HG03439 (cell line): Measurements from ENCODE around the gene SMARCE1.
A peak's percentile ranks its signal among the peaks of the same experiment; 100 is the strongest.

ENCODE experiments used
- ATAC-seq: cut with Tn5 transposase; IDR thresholded peaks from one replicate; pipeline ENCODE4 v1.9.1; 2021; ENCODE audit warnings: mild to moderate bottlenecking, moderate library complexity; ENCODE audit not compliant: unreplicated experiment

The SMARCE1 gene

GRCh38 chr17:40612599-40613244 is 34.9 kb downstream of the SMARCE1 start:
- ATAC-seq = no peak

DNA sequence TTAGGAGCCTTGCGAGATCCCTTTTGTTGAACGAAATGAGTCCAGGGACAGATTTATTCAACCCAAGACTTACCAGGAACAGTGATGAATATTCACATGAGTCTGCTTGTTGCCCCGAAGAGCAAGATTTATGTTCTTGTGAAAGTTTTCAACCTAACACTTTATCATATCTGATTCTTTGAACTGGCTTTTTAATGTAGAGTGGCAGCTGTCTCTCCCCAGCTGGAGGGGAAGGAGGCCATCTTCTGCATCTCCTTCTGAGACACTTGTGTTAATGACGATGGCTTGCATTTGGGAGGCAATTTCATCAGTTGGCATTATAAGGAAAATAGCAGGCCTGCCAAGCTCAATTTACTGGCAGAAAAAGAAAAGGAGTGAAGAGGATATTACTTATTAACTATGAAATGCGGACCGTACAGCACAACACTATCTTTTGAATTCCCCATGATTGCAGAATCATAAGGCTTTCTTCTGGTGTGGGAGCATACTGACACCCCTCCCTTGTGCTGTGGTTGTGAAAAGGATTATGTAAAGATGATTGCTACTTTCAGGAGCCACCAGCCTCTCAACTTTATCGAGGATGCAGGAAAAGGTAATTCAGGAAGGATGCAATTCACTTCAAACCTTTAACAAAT is 35.7 kb downstream of the SMARCE1 start:
- no peak for ATAC-seq

DNA sequence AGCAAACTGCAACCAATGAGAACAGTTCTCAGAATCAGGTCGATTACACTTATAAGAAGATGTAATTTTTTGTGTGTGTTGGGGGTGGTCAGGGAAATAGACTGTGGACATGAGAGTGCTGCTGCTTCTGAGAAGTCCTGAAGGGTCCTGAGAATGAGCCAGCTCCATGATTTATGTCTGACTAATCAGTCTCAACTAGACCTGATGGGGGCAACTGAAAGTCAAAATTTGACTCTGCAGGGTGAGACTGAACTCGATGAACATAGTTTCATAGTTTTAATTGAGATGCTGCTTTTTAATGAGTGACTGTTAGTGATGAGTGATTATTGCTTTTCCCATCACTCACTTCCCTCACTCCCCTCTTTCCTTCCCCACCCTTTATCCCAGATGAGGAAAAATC is 37.3 kb downstream of the SMARCE1 start:
- ATAC-seq = no peak

- no peak for ATAC-seq
Measured at GRCh38 chr17:40608061-40608581, 39.5 kb downstream of the SMARCE1 start.

GRCh38 chr17:40607641-40608040 is 40.0 kb downstream of the SMARCE1 start:
- no peak for ATAC-seq

- ATAC-seq = no peak
Measured at GRCh38 chr17:40606548-40607353, 40.9 kb downstream of the SMARCE1 start.

GRCh38 chr17:40605306-40605705 is 42.3 kb downstream of the SMARCE1 start:
- ATAC-seq = no peak

DNA sequence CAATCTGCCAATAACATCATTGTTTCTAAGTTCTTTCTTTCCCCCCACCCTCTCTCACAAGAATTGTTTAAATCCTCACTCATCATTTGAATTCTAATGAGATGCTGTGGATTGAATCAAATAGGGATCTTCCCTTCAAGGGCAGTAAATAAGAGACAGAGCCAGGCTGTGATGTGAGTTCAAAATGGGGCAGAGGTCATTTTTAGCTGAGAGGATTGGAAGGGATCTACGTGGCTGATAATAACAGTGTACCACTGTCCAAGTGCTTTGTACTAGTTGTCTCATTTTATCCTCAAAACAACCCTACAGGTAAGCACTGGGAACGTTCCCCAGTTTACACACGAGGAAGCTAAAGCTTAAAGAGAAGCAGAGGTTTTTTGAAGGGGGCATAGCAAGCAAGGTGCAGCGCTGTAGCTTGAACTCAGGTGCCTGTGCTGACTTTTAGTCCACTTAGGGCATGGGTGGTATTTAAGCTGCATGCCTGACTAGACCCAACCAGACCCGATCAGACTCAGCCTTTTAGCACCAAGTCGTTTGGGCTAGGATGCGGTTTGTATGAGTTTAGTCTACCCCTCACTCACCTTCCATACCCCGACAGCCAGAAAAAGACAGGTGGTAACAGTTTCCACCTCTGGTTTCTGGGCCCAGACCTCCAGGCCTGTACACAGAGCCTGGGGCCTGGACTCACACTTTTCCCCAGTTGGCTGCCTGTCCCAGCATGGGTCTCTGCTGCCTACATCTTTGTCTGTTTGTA is 43.1 kb downstream of the SMARCE1 start:
- no peak for ATAC-seq

DNA sequence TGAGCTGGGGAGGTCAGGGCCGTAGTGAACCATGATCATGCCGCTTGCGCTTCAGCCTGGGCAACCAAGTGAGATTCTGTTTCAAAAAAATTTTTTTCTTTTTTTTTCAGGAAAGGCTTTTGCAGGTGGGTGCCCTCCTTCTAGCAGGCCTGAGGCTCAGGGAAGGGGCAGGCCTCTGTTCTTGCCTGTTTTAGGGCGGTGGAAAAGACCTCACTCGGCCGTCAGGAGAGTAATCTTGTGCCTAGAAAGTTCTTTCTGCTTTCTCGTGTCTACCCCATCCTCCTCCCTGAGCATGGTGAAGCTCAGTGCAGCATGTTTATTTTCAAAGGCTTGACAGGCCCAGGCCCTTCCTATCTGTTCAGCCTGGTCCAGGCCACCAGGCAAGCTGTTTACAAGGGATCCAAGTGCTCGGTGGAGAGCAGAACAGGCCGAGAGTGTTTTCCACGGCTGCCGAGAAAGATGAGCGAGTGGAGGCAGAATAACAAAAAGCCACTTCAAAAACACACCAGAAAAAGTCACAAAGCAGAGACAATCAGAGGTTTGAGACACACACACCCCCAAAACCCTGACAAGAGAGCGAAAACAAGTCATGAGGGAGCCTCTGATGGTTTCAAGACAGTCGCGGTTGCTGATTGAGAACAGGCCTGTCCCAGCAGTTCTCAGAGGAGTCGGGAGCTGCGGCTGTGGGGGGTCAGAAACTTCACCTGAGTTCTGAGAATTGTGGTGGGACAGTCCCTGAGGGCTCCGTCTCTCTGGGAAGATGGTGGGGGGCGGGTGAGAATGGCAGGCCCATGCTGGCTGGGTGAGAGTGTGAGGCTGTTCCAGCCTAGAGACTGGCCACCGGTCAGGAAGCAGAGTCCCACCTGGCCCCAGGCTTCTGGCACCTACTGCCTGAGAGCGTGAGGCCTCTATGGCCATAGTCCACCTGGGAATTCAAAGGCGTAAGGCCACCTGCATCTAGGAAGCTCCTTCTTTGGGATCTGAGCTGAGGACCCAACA is 44.9 kb downstream of the SMARCE1 start:
- no peak for ATAC-seq

DNA sequence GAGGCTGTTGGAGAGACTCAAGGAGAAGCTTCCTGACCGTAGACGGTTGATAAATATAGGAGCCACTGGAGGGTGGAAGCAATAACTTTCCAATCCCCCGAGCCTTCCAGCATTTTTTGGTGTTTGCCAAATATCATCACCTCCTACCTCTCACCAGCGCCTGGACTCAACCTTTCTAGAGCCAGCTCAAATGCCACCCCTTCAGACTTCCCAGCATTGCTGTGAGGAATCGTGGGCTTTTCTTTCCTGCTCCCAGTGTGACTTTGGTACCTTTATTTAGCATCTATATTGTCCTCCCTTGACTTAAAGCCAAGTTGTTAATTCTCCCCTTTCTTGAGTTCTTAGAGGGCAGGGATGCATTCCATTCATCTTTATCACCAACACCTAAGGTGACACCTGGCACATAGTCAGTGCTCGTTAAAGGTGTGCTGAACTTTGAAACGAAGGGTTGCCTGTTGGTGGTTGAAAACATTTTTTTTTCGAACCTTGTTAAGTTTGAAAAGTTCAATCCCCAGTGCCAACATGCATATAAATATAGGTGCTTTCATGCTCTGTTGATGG is 47.1 kb downstream of the SMARCE1 start:
- no peak for ATAC-seq

GRCh38 chr17:40599468-40599763 is 48.2 kb downstream of the SMARCE1 start:
- no peak for ATAC-seq

- peak; percentile 62 for ATAC-seq
Measured at GRCh38 chr17:40598619-40599467, 48.8 kb downstream of the SMARCE1 start.

- no peak for ATAC-seq
Measured at GRCh38 chr17:40598301-40598618, 49.4 kb downstream of the SMARCE1 start.

DNA sequence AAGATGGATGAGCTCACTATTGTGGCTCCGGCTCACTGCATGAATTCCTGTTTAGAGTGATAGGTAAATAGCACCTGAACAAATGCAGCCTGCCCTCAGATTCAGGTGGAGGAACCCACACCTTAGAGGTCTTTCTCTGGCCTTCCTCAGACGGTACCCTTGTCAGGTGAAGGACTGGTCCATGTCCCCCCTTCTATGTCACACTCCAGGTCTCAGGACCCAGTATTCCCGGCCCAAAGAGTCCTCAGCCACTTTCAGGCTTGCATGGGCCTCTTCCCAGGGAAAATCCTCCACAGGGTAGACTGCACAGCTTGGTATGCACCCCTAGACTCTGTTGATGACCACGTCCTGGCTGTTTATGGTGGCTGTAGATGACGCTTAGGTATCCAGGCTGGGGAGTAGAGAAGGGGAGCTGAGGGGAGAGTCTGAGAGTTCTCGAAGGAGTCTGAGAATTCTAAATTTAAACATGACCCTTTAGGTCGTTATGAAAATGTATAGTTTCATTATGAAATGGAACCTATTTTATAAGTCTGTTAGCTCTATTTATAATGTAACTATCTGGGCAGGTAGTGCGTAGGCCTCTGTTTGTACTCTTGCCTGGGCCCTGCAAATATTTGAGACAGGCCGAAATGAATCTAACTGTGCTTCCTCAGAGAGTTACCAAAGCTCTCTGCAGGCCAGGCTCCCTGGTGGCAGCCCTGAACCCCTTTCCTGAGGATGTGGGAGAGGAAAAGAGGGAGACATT is 49.9 kb downstream of the SMARCE1 start:
- no peak for ATAC-seq

DNA sequence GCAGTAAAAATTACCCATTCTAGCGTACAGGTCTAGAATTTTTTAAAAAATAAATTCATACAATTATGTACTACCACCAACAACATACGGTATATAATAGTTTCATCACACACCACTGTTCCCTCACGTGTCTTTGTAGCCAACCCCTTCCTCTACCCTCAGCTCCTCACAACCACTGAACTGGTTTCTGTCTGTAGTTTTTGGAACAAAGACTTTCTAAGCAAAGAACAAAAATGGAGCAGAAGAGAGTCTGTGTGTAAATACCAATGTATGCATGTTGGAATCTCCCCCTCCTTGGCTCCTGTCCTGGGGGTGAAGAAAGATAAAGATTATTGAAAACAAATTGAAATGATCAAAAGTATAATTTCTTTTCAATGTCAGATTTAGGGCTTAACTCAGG is 50.5 kb downstream of the SMARCE1 start:
- ATAC-seq = no peak

DNA sequence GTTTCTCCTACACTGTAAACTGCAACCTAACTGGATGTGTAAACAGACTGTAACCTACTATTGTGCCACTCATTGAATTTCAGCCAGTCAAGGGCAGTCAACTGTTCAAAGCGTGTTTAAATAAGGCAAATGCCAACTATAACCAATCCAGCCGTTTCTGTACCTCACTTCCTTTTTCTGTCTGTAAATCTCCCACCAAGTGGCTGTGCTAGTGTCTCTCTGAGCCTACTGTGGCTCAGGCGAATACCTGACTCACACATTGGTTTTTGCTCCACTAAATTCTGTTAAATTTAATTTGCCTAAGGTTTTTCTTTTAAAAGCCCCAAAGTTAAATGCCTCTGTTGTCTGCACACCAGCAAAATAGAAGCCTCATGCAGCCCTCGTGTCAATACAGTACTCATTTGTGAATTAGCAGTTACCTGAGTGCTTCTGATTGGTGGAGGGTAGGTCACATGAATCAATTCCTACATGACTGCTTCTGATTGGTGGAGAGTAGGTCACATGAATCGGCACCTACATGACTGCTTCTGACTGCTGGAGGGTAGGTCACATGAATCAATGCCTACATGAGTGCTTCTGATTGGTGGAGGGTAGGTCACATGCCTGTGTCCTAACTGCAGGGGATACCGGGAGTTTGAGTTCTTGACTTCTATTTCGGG is 51.2 kb downstream of the SMARCE1 start:
- no peak for ATAC-seq

- no peak for ATAC-seq
Measured at GRCh38 chr17:40590742-40591141, 56.9 kb downstream of the SMARCE1 start.

DNA sequence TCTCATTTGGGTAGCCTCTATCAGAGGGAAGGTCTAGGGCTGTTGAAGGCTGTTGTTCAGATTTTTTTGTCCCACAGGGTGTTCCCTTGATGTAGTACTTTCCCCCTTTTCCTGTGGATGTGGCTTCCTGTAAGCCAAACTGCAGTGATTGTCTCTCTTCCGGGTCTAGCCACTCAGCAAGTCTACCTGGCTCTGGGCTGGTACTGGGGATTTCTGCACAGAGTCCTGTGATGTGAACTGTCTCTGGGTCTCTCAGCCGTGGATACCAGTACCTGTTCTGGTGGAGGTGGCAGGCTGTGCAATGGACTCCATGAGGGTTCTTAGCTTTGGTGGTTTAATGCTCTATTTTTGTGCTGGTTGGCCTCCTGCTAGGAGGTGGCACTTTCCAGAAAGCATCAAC is 59.1 kb downstream of the SMARCE1 start:
- no peak for ATAC-seq
